GM23338 (cell line): Measurements from ENCODE around the gene BRICD5. TPM values are rescaled to one million over a fixed set of nuclear protein-coding genes. Genes with fewer than 3 reads are reported as not detected.

Experiments used
- ATAC-seq: fragments of 200-7000 bp; cut with Tn5 transposase; 3 replicates; pipeline ENCODE4 v1.9.1; 2020
- DNase-seq: peaks from one replicate; pipeline ENCODE4 v3.0.0-alpha.2; 2015; ENCODE audit warnings: low spot score
- H2AFZ ChIP-seq: fragments of 200-600 bp; sonication (generic); 2 replicates; pipeline ENCODE4 v1.8.0; 2016; ENCODE audit warnings: antibody characterized with exemption, mild to moderate bottlenecking, moderate library complexity
- H3F3A ChIP-seq: fragments of 200-600 bp; sonication (generic); replicated peaks from 2 replicates; pipeline ENCODE4 v1.8.0; 2017; ENCODE audit warnings: antibody characterized with exemption, mixed run types, low read depth
- H3K27ac ChIP-seq: fragments of 200-600 bp; sonication (generic); 2 replicates; pipeline ENCODE4 v1.6.1; 2016; ENCODE audit warnings: low read depth
- H3K27me3 ChIP-seq: fragments of 200-600 bp; sonication (generic); 2 replicates; pipeline ENCODE4 v1.8.0; 2016; ENCODE audit warnings: mild to moderate bottlenecking, mixed run types, moderate library complexity; ENCODE audit not compliant: insufficient read depth
- H3K36me3 ChIP-seq: fragments of 200-600 bp; sonication (generic); 2 replicates; pipeline ENCODE4 v1.8.0; 2016; ENCODE audit warnings: mild to moderate bottlenecking; ENCODE audit not compliant: insufficient read depth
- H3K4me1 ChIP-seq: fragments of 200-600 bp; sonication (generic); 2 replicates; pipeline ENCODE4 v1.8.0; 2016; ENCODE audit warnings: mild to moderate bottlenecking, moderate library complexity; ENCODE audit not compliant: insufficient read depth
- H3K4me2 ChIP-seq: fragments of 200-600 bp; sonication (generic); 2 replicates; pipeline ENCODE4 v1.7.1; 2017; ENCODE audit warnings: mixed run types
- H3K4me3 ChIP-seq: fragments of 200-600 bp; sonication (generic); 2 replicates; pipeline ENCODE4 v1.6.1; 2016; ENCODE audit warnings: mixed run types
- H3K79me2 ChIP-seq: fragments of 200-600 bp; sonication (generic); replicated peaks from 2 replicates; pipeline ENCODE4 v1.8.0; 2017; ENCODE audit warnings: mild to moderate bottlenecking; ENCODE audit not compliant: insufficient read depth
- H3K9me2 ChIP-seq: fragments of 200-600 bp; sonication (generic); 2 replicates; pipeline ENCODE4 v1.8.0; 2017; ENCODE audit not compliant: insufficient read depth
- H4K20me1 ChIP-seq: fragments of 200-600 bp; sonication (generic); replicated peaks from 2 replicates; pipeline ENCODE4 v1.8.0; 2017; ENCODE audit warnings: mild to moderate bottlenecking; ENCODE audit not compliant: insufficient read depth
- H3K27ac Mint-ChIP-seq: 2 replicates; pipeline ENCODE4 v1.8.0; 2020; ENCODE audit warnings: inconsistent platforms, mild to moderate bottlenecking, moderate library complexity, mixed read lengths
- H3K27me3 Mint-ChIP-seq: 3 replicates; pipeline ENCODE4 v1.8.0; 2022; ENCODE audit warnings: low read depth, mild to moderate bottlenecking, moderate library complexity, mixed read lengths, inconsistent platforms; ENCODE audit not compliant: insufficient read depth, poor library complexity
- H3K36me3 Mint-ChIP-seq: 3 replicates; pipeline ENCODE4 v1.8.0; 2021; ENCODE audit warnings: low read depth, mild to moderate bottlenecking, inconsistent platforms, moderate library complexity, mixed read lengths
- H3K4me1 Mint-ChIP-seq: 3 replicates; pipeline ENCODE4 v1.8.0; 2020; ENCODE audit warnings: mild to moderate bottlenecking, inconsistent platforms, mixed read lengths
- H3K4me3 Mint-ChIP-seq: 3 replicates; pipeline ENCODE4 v1.8.0; 2021; ENCODE audit warnings: moderate library complexity, mild to moderate bottlenecking, inconsistent platforms, mixed read lengths
- H3K9me3 Mint-ChIP-seq: 3 replicates; pipeline ENCODE4 v1.8.0; 2020; ENCODE audit warnings: moderate library complexity, mild to moderate bottlenecking, inconsistent platforms, mixed read lengths
- CREB1 ChIP-seq: fragments of 250-450 bp; sonication (Bioruptor Pico); IDR thresholded peaks from 2 replicates; pipeline ENCODE4 v1.5.0; 2020; ENCODE audit warnings: low read depth, mild to moderate bottlenecking, moderate library complexity
- CTCF ChIP-seq, 2 experiments: fragments of 200-600 bp in 1 of 2; sonication (generic) in 1 of 2; conservative IDR thresholded peaks; 2 replicates each; pipeline versions ENCODE4 v1.5.1 to v1.6.1; 2016 to 2017; ENCODE audit warnings: antibody characterized with exemption in 2 of 2, low read depth in 2 of 2, mild to moderate bottlenecking in 2 of 2, moderate library complexity in 1 of 2
- ETS1 ChIP-seq: IDR thresholded peaks from 2 replicates; pipeline ENCODE4 v1.6.1; 2016; ENCODE audit warnings: antibody characterized with exemption
- EZH2 ChIP-seq: fragments of 200-600 bp; sonication (generic); IDR thresholded peaks from one replicate; pipeline ENCODE4 v1.8.0; 2017; ENCODE audit warnings: antibody characterized with exemption, mild to moderate bottlenecking, low read depth; ENCODE audit not compliant: unreplicated experiment
- STAT1 ChIP-seq: IDR thresholded peaks from one replicate; pipeline ENCODE4 v1.6.1; 2016; ENCODE audit warnings: antibody characterized with exemption; ENCODE audit not compliant: unreplicated experiment
- ZNF331 ChIP-seq: fragments of 250-450 bp; sonication (Bioruptor Pico); IDR thresholded peaks from 2 replicates; pipeline ENCODE4 v1.5.0; 2020; ENCODE audit warnings: low read depth, mild to moderate bottlenecking, moderate library complexity
- polyA plus RNA-seq: library from polyadenylated mRNA; unstranded; fragments of >200 nt; fragmentation: Nextera tagmentation; extraction: Ambion mirVana; gene quantifications from 2 replicates; pipeline ENCODE4 v1.2.1, GENCODE V29; 2016
- total RNA-seq: library from RNA; depleted of rRNA; stranded (reverse); fragments of >200 nt; shearing (Covaris generic); gene quantifications from 2 replicates; pipeline ENCODE4 v1.2.3, GENCODE V29; 2014
- TF ChIP-seq, protein P1 (sequence below): IDR thresholded peaks from one replicate; pipeline ENCODE4 v1.6.1; 2018; ENCODE audit warnings: antibody characterized with exemption; ENCODE audit not compliant: unreplicated experiment

BRICD5 gene
- total and polyA plus RNA-seq, 2 experiments from 2014 or later, result 5.3 to 6.3 TPM

- Histone ChIP-seq H2AFZ (no peak overlapping the region; the same call in 1 of the 2 replicates), H3K4me3 (peak overlapping the region; percentile 65), H3K4me1 (no peaks in the 10 kb centered on the region), H3K36me3 (no peaks in the 10 kb centered on the region; the same call in 1 of the 2 replicates), H3K79me2 (no peaks in the 10 kb centered on the region), H3K4me2 (peak overlapping the region; percentile 92), H3F3A (peaks cover 2% of the 10 kb centered on the region; the same call in 1 of the 2 replicates), H3K27ac (no peak overlapping the region), H3K9me2 (no peaks in the 10 kb centered on the region), H4K20me1 (no peaks in the 10 kb centered on the region; the same call in 1 of the 2 replicates), H3K27me3 (peaks cover 18% of the 10 kb centered on the region)
- Mint-ChIP-seq H3K4me3 (peak overlapping the region; percentile 52), H3K27me3 (peaks cover 31% of the 10 kb centered on the region), H3K27ac (no peak overlapping the region), H3K4me1 (no peaks in the 10 kb centered on the region), H3K9me3 (no peaks in the 10 kb centered on the region), H3K36me3 (peaks cover 20% of the 10 kb centered on the region)
- peak; percentile 23 for ATAC-seq
- peak; percentile 68 for DNase-seq
- peak; percentile 13; the same call in 1 of the 2 replicates for TF ChIP-seq CREB1 (CRISPR knock-in tag)
- no peak for TF ChIP-seq ETS1
- TF ChIP-seq STAT1, result no peak
- TF ChIP-seq, protein P1, sequence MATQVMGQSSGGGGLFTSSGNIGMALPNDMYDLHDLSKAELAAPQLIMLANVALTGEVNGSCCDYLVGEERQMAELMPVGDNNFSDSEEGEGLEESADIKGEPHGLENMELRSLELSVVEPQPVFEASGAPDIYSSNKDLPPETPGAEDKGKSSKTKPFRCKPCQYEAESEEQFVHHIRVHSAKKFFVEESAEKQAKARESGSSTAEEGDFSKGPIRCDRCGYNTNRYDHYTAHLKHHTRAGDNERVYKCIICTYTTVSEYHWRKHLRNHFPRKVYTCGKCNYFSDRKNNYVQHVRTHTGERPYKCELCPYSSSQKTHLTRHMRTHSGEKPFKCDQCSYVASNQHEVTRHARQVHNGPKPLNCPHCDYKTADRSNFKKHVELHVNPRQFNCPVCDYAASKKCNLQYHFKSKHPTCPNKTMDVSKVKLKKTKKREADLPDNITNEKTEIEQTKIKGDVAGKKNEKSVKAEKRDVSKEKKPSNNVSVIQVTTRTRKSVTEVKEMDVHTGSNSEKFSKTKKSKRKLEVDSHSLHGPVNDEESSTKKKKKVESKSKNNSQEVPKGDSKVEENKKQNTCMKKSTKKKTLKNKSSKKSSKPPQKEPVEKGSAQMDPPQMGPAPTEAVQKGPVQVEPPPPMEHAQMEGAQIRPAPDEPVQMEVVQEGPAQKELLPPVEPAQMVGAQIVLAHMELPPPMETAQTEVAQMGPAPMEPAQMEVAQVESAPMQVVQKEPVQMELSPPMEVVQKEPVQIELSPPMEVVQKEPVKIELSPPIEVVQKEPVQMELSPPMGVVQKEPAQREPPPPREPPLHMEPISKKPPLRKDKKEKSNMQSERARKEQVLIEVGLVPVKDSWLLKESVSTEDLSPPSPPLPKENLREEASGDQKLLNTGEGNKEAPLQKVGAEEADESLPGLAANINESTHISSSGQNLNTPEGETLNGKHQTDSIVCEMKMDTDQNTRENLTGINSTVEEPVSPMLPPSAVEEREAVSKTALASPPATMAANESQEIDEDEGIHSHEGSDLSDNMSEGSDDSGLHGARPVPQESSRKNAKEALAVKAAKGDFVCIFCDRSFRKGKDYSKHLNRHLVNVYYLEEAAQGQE, result no peak
- no peak for TF ChIP-seq ZNF331 (CRISPR knock-in tag)
Observed at GRCh38 chr16:2237493-2238149, 27.0 kb upstream of the BRICD5 start.

GRCh38 chr16:2237102-2237482, 26.4 kb upstream of the BRICD5 start:
- Mint-ChIP-seq H3K36me3 (peaks cover 14% of the 10 kb centered on the region), H3K27ac (no peak overlapping the region), H3K4me1 (no peaks in the 10 kb centered on the region), H3K27me3 (peaks cover 31% of the 10 kb centered on the region), H3K4me3 (peak overlapping the region; percentile 57; the same call in 2 of the 3 replicates), H3K9me3 (no peaks in the 10 kb centered on the region)
- Histone ChIP-seq H3K4me3 (peak overlapping the region; percentile 65), H3K4me1 (no peaks in the 10 kb centered on the region), H2AFZ (no peak overlapping the region), H4K20me1 (no peaks in the 10 kb centered on the region; the same call in 1 of the 2 replicates), H3K27ac (no peak overlapping the region), H3K79me2 (no peaks in the 10 kb centered on the region), H3K9me2 (no peaks in the 10 kb centered on the region), H3K4me2 (peak overlapping the region; percentile 92), H3F3A (peaks cover 2% of the 10 kb centered on the region; the same call in 1 of the 2 replicates), H3K27me3 (peaks cover 18% of the 10 kb centered on the region), H3K36me3 (no peaks in the 10 kb centered on the region; the same call in 1 of the 2 replicates)
- DNase-seq (no peak), ATAC-seq (peak; percentile 5)
- no peak for TF ChIP-seq EZH2
- TF ChIP-seq CTCF (conservative IDR thresholded peaks at IDR 0.05; ENCODE audit: low read depth in 2 of 2), result no peak
- TF ChIP-seq ETS1, result no peak
